Spinal cord (tissue), 10 donors: Measurements from ENCODE around the gene APOO. TPM values are rescaled to one million over a fixed set of nuclear protein-coding genes. Genes with fewer than 3 reads are reported as not detected.
"Not testable (repeated sequence)": the region's sequence is repeated elsewhere in the genome, so short reads cannot be mapped to it uniquely, and the experiment has no call there.

Experiments used
- DNase-seq, 6 donors: peaks; one replicate each; pipeline versions ENCODE4 v3.0.0 to v3.0.0-alpha.2; 2013 to 2015; ENCODE audit warnings: low spot score in 6 of 6, low read depth in 4 of 6
- H3K27ac ChIP-seq: one replicate; pipeline ENCODE4 v1.5.1; 2013; ENCODE audit warnings: low read depth, low read length, control low read depth
- H3K27me3 ChIP-seq: one replicate; pipeline ENCODE4 v1.6.1; 2013; ENCODE audit warnings: low read length; ENCODE audit not compliant: control insufficient read depth, insufficient read depth
- H3K36me3 ChIP-seq: one replicate; pipeline ENCODE4 v1.6.1; 2013; ENCODE audit warnings: low read length; ENCODE audit not compliant: control insufficient read depth, insufficient read depth
- H3K4me1 ChIP-seq: one replicate; pipeline ENCODE4 v1.6.1; 2013; ENCODE audit warnings: low read length; ENCODE audit not compliant: control insufficient read depth, insufficient read depth
- H3K4me3 ChIP-seq: one replicate; pipeline ENCODE4 v1.5.1; 2013; ENCODE audit warnings: low read depth, low read length, control low read depth
- H3K9me3 ChIP-seq: one replicate; pipeline ENCODE4 v1.6.1; 2013; ENCODE audit warnings: low read length; ENCODE audit not compliant: control insufficient read depth, insufficient read depth
- WGBS: methylation state at CpG from one replicate; pipeline ENCODE4 v1.1.5; 2013; ENCODE audit warnings: missing lambda C conversion rate; ENCODE audit not compliant: insufficient coverage; 5-methylcytosine and 5-hydroxymethylcytosine counted together
- polyA plus RNA-seq, 2 donors: library from polyadenylated mRNA; unstranded; fragments of 120-200 nt; gene quantifications; one replicate each; pipeline ENCODE4 v1.2.1, GENCODE V29; 2013; ENCODE audit not compliant: insufficient read length in 2 of 2
- total RNA-seq, 2 donors: library from RNA; depleted of rRNA in 1 of 2; stranded (reverse); fragments of 120-200 nt in 1 of 2; fragments of >200 nt in 1 of 2; gene quantifications; one replicate each; pipeline versions ENCODE4 v1.2.3 to v1.2.4, GENCODE V29; 2013 to 2014
- donor health status: healthy.

APOO gene
- total and polyA plus RNA-seq, 4 donors = 34.5 to 79.7 (median 61.6) TPM

GRCh38 chrX:23879380-23880090, 28.2 kb downstream of the APOO start:
- no peak overlapping the region for H3K27ac ChIP-seq
- H3K36me3 ChIP-seq = no peaks in the 10 kb centered on the region
- no peak overlapping the region for H3K4me3 ChIP-seq
- peaks cover 9% of the 10 kb centered on the region for H3K27me3 ChIP-seq
- no CpG with 5 or more reads among the region's 2 CpGs for WGBS
- no peaks in the 10 kb centered on the region for H3K9me3 ChIP-seq
- no peak for DNase-seq
- H3K4me1 ChIP-seq = peaks cover 8% of the 10 kb centered on the region

- WGBS = 71% methylated on average over 2 of the region's 4 CpGs
- peak in 1 of 6 donors; percentile 39 for DNase-seq
Measured at GRCh38 chrX:23871905-23872546, 35.7 kb downstream of the APOO start.

GRCh38 chrX:23870041-23870440, 37.7 kb downstream of the APOO start:
- Histone ChIP-seq H3K27ac (no peak overlapping the region), H3K9me3 (no peaks in the 10 kb centered on the region), H3K36me3 (no peaks in the 10 kb centered on the region), H3K4me3 (no peak overlapping the region), H3K27me3 (peaks cover 2% of the 10 kb centered on the region), H3K4me1 (no peaks in the 10 kb centered on the region)
- DNase-seq = no peak
- WGBS = 87% methylated on average over 1 of the region's 2 CpGs

More at GRCh38 chrX:23871905-23872546, 35.7 kb downstream of the APOO start:
- Histone ChIP-seq H3K36me3 (no peaks in the 10 kb centered on the region), H3K27ac (no peak overlapping the region), H3K4me3 (no peak overlapping the region), H3K4me1 (no peaks in the 10 kb centered on the region), H3K27me3 (no peaks in the 10 kb centered on the region), H3K9me3 (no peaks in the 10 kb centered on the region)

GRCh38 chrX:23864742-23865326, 42.9 kb downstream of the APOO start:
- no peaks in the 10 kb centered on the region for H3K4me1 ChIP-seq
- peaks cover 2% of the 10 kb centered on the region for H3K27me3 ChIP-seq
- no peak overlapping the region for H3K27ac ChIP-seq
- H3K36me3 ChIP-seq = no peaks in the 10 kb centered on the region
- 73% methylated on average over 3 of the region's 5 CpGs for WGBS
- H3K4me3 ChIP-seq = no peak overlapping the region
- H3K9me3 ChIP-seq = no peaks in the 10 kb centered on the region
- no peak for DNase-seq

- WGBS = 60% methylated on average over 1 of the region's 2 CpGs
- not testable (repeated sequence) for H3K27ac ChIP-seq, H3K27me3 ChIP-seq, H3K9me3 ChIP-seq, H3K36me3 ChIP-seq, H3K4me1 ChIP-seq, H3K4me3 ChIP-seq, DNase-seq
Measured at GRCh38 chrX:23861952-23862351, 45.8 kb downstream of the APOO start.

- DNase-seq = no peak
- H3K4me1 ChIP-seq = no peaks in the 10 kb centered on the region
- H3K36me3 ChIP-seq = peaks cover 5% of the 10 kb centered on the region
- H3K27me3 ChIP-seq = peaks cover 2% of the 10 kb centered on the region
- no peak overlapping the region for H3K4me3 ChIP-seq
- H3K9me3 ChIP-seq = no peaks in the 10 kb centered on the region
- 100% methylated on average over 1 of the region's 6 CpGs for WGBS
- no peak overlapping the region for H3K27ac ChIP-seq
Measured at GRCh38 chrX:23861215-23861896, 46.4 kb downstream of the APOO start.

GRCh38 chrX:23859238-23859637, 48.5 kb downstream of the APOO start:
- H3K27ac ChIP-seq, H3K9me3 ChIP-seq, DNase-seq, H3K36me3 ChIP-seq, H3K4me3 ChIP-seq, H3K4me1 ChIP-seq, H3K27me3 ChIP-seq: not testable (repeated sequence)
- 92% methylated on average over 4 of the region's 7 CpGs for WGBS

- Histone ChIP-seq H3K4me1 (no peaks in the 10 kb centered on the region), H3K4me3 (no peak overlapping the region), H3K27ac (no peak overlapping the region), H3K27me3 (peaks cover 2% of the 10 kb centered on the region), H3K9me3 (no peaks in the 10 kb centered on the region), H3K36me3 (peaks cover 5% of the 10 kb centered on the region)
- DNase-seq = no peak
- WGBS = 71% methylated on average over 3 of the region's 5 CpGs
Measured at GRCh38 chrX:23857935-23858334, 49.8 kb downstream of the APOO start.

GRCh38 chrX:23857363-23857762, 50.4 kb downstream of the APOO start:
- no peak overlapping the region for H3K27ac ChIP-seq
- H3K4me3 ChIP-seq = no peak overlapping the region
- H3K9me3 ChIP-seq = no peaks in the 10 kb centered on the region
- H3K36me3 ChIP-seq = peaks cover 5% of the 10 kb centered on the region
- no peaks in the 10 kb centered on the region for H3K4me1 ChIP-seq
- no peak for DNase-seq
- H3K27me3 ChIP-seq = peaks cover 2% of the 10 kb centered on the region
